Smooth muscle cell (in vitro differentiated cells): ENCODE measurements around the gene ZNF609. TPM values are rescaled to one million over a fixed set of nuclear protein-coding genes. Genes with fewer than 3 reads are reported as not detected.
"Not testable (repeated sequence)": the region's sequence is repeated elsewhere in the genome, so short reads cannot be mapped to it uniquely, and the experiment has no call there.

ENCODE experiments used
- DNase-seq: peaks from one replicate; lab custom pipeline; 2025; ENCODE audit not compliant: unreplicated experiment; lab: John Stamatoyannopoulos, UW
- H2AFZ ChIP-seq: fragments of 200-600 bp; sonication (generic); 2 replicates; pipeline ENCODE4 v1.6.0; 2016; ENCODE audit warnings: antibody characterized with exemption, low read depth, mild to moderate bottlenecking
- H3F3A ChIP-seq: fragments of 200-600 bp; sonication (generic); 2 replicates; pipeline ENCODE4 v1.6.0; 2017; ENCODE audit warnings: antibody characterized with exemption, low read depth
- H3K27ac ChIP-seq: fragments of 200-600 bp; sonication (generic); 2 replicates; pipeline ENCODE4 v1.5.1; 2016; ENCODE audit warnings: low read depth, mild to moderate bottlenecking
- H3K27me3 ChIP-seq: fragments of 200-600 bp; sonication (generic); 2 replicates; pipeline ENCODE4 v1.6.1; 2016; ENCODE audit warnings: low read depth, mild to moderate bottlenecking
- H3K36me3 ChIP-seq: fragments of 200-600 bp; sonication (generic); 2 replicates; pipeline ENCODE4 v1.5.1; 2016; ENCODE audit warnings: low read depth
- H3K4me1 ChIP-seq: fragments of 200-600 bp; sonication (generic); 2 replicates; pipeline ENCODE4 v1.5.1; 2016; ENCODE audit warnings: low read depth
- H3K4me2 ChIP-seq: fragments of 200-600 bp; sonication (generic); 2 replicates; pipeline ENCODE4 v1.6.0; 2016; ENCODE audit warnings: mild to moderate bottlenecking
- H3K4me3 ChIP-seq: fragments of 200-600 bp; sonication (generic); 2 replicates; pipeline ENCODE4 v1.5.1; 2016; ENCODE audit warnings: mild to moderate bottlenecking
- H3K79me2 ChIP-seq: fragments of 200-600 bp; sonication (generic); 2 replicates; pipeline ENCODE4 v1.6.0; 2016; ENCODE audit warnings: low read depth, mild to moderate bottlenecking
- H3K9ac ChIP-seq: fragments of 200-600 bp; sonication (generic); 2 replicates; pipeline ENCODE4 v1.6.0; 2016; ENCODE audit warnings: low read depth
- H3K9me3 ChIP-seq: fragments of 200-600 bp; sonication (generic); replicated peaks from 2 replicates; pipeline ENCODE4 v1.5.1; 2016; ENCODE audit warnings: low read depth
- H4K20me1 ChIP-seq: fragments of 200-600 bp; sonication (generic); 2 replicates; pipeline ENCODE4 v1.6.0; 2016; ENCODE audit warnings: low read depth
- CTCF ChIP-seq: fragments of 200-600 bp; sonication (generic); IDR thresholded peaks from 2 replicates; pipeline ENCODE4 v1.5.1; 2017; ENCODE audit warnings: borderline replicate concordance, mild to moderate bottlenecking, antibody characterized with exemption; ENCODE audit not compliant: insufficient read depth, poor library complexity, severe bottlenecking
- WGBS: methylation state at CpG from one replicate; pipeline ENCODE4 v1.1.7; 2016; ENCODE audit warnings: low lambda C conversion rate; 5-methylcytosine and 5-hydroxymethylcytosine counted together
- polyA plus RNA-seq: library from polyadenylated mRNA; unstranded; fragments of >200 nt; fragmentation: Nextera tagmentation; extraction: Ambion mirVana; gene quantifications from 2 replicates; pipeline ENCODE4 v1.2.1, GENCODE V29; 2016
- total RNA-seq: library from RNA; depleted of rRNA; stranded (reverse); fragments of >200 nt; gene quantifications from 2 replicates; pipeline ENCODE4 v1.2.3, GENCODE V29; 2014

ZNF609 gene
- total and polyA plus RNA-seq, 2 experiments from 2014 or later, result 9.9 to 15.6 TPM

GRCh38 chr15:64493641-64494040, 33.3 kb downstream of the ZNF609 start:
- no peak for TF ChIP-seq CTCF
- no peak for DNase-seq
- Histone ChIP-seq H3K27ac (no peak overlapping the region), H2AFZ (no peak overlapping the region), H3K27me3 (no peaks in the 10 kb centered on the region), H3K4me1 (no peaks in the 10 kb centered on the region), H3K9ac (no peak overlapping the region), H3K4me3 (no peak overlapping the region), H3K36me3 (no peaks in the 10 kb centered on the region), H3F3A (no peaks in the 10 kb centered on the region), H3K4me2 (no peak overlapping the region), H4K20me1 (peaks cover 98% of the 10 kb centered on the region), H3K79me2 (peaks cover 65% of the 10 kb centered on the region), H3K9me3 (no peaks in the 10 kb centered on the region)
- WGBS, result 89% methylated on average over 2 of the region's 2 CpGs

- H3K36me3 ChIP-seq, DNase-seq, H3K4me1 ChIP-seq, H3K27me3 ChIP-seq, H3K9me3 ChIP-seq, H3K4me2 ChIP-seq, H3K9ac ChIP-seq, H2AFZ ChIP-seq, H3K4me3 ChIP-seq, H3K27ac ChIP-seq, H3F3A ChIP-seq: not testable (repeated sequence)
- peaks cover 60% of the 10 kb centered on the region for H3K79me2 ChIP-seq
- peaks cover 100% of the 10 kb centered on the region for H4K20me1 ChIP-seq
- 55% methylated on average over 2 of the region's 2 CpGs for WGBS
Measured at GRCh38 chr15:64495968-64496367, 35.6 kb downstream of the ZNF609 start.

- H3K9ac ChIP-seq, result no peak overlapping the region
- WGBS, result 64% methylated on average over 3 of the region's 3 CpGs
- no peak overlapping the region for H3K27ac ChIP-seq
- no peak for TF ChIP-seq CTCF
- no peak overlapping the region for H3K4me3 ChIP-seq
- DNase-seq, result no peak
- H3K36me3 ChIP-seq, result no peaks in the 10 kb centered on the region
- peaks cover 100% of the 10 kb centered on the region for H4K20me1 ChIP-seq
- peaks cover 66% of the 10 kb centered on the region for H3K79me2 ChIP-seq
- no peaks in the 10 kb centered on the region for H3K27me3 ChIP-seq
- H3K4me1 ChIP-seq, result peaks cover 15% of the 10 kb centered on the region
- H3F3A ChIP-seq, result peaks cover 28% of the 10 kb centered on the region
- H3K4me2 ChIP-seq, result no peak overlapping the region
- H2AFZ ChIP-seq, result no peak overlapping the region
- H3K9me3 ChIP-seq, result no peaks in the 10 kb centered on the region
Measured at GRCh38 chr15:64500695-64501395, 40.5 kb downstream of the ZNF609 start.

GRCh38 chr15:64501396-64501715, 41.0 kb downstream of the ZNF609 start:
- Histone ChIP-seq H3K4me2 (no peak overlapping the region), H3K79me2 (peaks cover 61% of the 10 kb centered on the region), H3K4me3 (no peak overlapping the region), H4K20me1 (peaks cover 100% of the 10 kb centered on the region), H3F3A (peaks cover 28% of the 10 kb centered on the region), H3K27ac (no peak overlapping the region), H3K9ac (no peak overlapping the region), H3K9me3 (no peaks in the 10 kb centered on the region), H2AFZ (no peak overlapping the region), H3K36me3 (no peaks in the 10 kb centered on the region), H3K4me1 (peaks cover 15% of the 10 kb centered on the region), H3K27me3 (no peaks in the 10 kb centered on the region)
- WGBS, result 77% methylated on average over 1 of the region's 1 CpG
- TF ChIP-seq CTCF, result no peak
- no peak for DNase-seq
